ENCODE measurements around the gene FAM24B.
"Not testable (repeated sequence)": the region's sequence is repeated elsewhere in the genome, so short reads cannot be mapped to it uniquely, and the experiment has no call there.

The FAM24B gene

GRCh38 chr10:122858042-122858441 lies 21.3 kb downstream of the FAM24B start:
- DNase-seq (ENCODE audit: low read depth) = not testable (repeated sequence)

DNA sequence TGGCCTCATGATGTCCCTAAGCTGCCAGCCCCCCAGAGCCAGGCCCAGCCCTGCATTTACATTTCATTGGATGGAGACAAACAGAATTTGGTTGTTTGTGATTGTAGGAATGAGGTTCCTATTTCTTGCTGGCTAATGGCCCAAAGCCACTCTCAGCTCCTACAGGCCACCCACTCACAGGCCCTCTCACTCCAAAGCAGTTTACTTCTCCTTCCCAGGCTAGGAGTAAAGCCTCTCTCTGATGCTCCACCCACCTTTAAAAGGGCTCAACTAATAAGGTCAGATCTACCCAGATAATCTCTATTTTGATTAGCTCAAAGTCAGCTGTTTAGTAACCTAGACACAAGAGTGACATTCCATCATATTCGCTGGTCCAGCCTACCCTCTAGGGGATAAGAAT lies 22.5 kb downstream of the FAM24B start:
- no peak for DNase-seq (ENCODE audit: low read depth)

DNA sequence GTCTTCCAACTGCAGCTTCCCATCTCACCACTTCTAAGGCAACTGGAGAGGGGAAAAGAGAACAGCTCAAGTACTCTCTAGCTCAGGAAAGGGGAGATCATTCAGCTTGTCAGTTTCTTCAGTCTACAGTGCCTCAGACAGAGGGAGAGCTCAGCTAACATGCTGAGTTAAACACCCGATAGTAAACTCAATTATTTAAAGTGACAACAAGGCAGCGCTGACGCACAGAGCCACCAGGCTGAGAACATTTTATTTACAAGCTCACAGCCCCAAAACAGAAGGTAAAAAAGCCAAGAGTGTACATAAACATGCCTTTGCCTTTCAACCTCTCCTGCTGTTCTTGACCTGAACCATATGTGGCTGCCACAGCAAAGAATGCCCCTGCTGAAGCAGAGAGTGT lies 23.6 kb downstream of the FAM24B start:
- no peak for DNase-seq (ENCODE audit: low read depth)

- DNase-seq (ENCODE audit: low read depth) = no peak
Observed at GRCh38 chr10:122854648-122855047, 24.7 kb downstream of the FAM24B start.

GRCh38 chr10:122853665-122854313 lies 25.6 kb downstream of the FAM24B start:
- DNase-seq (ENCODE audit: low read depth) = no peak

- DNase-seq (ENCODE audit: low read depth) = no peak
Observed at GRCh38 chr10:122852261-122852660, 27.1 kb downstream of the FAM24B start.

DNA sequence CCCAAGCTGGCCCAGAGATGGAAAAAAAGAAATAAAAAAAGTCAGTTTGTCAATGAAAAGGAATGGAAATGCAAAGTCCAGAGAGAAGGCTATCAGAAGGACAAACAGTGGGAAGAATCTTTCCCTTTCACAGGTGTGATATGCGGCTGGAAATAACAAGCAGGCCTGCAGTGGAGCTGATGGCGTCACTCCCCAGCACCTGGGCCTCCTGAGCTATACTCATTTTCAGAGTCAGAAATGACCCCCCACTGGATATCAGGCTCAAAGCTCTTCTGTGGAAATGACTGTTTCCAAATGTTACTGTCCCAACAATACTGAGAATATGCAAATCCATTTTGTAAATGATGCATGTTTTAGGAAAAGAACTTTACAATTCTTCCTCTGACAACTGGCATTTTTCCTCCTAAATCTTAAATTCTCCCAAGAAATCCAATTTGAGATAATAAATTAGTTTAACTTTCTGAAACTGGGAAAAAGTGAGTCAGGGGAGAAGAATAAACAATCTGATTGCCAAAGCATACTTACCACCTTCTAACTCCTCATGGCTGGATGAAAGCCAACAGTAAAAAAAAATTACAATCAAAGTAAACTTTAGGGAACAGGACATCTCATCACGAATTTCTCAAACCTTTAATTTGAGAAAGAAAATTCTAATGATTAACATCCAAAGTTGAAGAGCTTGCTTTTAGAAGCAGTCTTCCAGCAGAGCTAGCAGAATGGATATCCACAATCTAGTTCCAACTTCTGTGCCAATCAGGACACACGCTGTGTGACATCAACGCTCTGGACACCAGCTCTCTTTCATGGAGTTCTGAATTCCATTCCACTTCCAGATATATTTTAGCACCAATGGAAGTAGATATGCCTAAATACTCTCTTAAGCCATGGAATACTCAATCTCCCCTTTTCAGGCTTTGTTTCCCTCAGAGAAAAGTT lies 28.4 kb downstream of the FAM24B start:
- no peak for DNase-seq (ENCODE audit: low read depth)

- no peak for DNase-seq (ENCODE audit: low read depth)
Observed at GRCh38 chr10:122849900-122850605, 29.3 kb downstream of the FAM24B start.

GRCh38 chr10:122849090-122849489 lies 30.3 kb downstream of the FAM24B start:
- DNase-seq (ENCODE audit: low read depth) = no peak

DNA sequence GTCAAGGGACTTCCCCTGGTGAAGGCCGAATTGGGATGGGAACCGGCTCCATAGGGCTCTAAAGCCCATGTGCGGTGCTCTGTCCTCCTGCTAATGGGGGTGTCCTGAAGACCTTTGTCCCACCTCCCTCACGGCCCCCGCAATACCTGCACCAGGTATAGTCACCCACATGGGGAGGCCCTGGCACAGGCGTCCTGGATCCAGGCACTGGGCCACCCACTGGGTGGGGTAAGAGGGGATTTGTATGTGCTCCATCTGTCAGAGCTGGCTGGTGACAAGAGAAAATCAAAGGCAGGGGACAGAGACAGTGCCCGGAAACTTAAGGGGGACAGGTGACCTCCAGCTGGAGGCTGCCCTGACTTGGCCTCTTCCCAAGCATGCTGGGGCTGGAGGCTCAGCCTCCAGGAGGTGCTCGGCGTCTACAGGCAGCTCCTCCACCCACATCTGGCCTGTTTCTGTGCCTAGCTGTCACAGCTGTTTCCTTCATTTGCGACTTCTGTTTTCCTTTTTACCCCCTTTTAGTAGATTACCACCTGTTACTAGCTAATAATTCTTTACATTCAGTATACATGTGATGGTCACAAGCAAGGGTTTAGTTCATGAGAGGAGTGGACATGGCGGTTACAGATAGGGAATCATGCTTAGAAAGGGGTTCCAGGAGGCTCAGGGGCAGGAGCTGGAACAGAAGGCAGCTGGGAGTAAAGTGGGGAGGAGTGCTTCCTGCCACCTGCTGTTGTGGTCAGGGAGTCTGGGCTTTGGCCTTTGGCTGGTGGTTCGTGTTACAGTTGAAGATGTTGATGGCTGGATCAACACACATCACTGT lies 31.4 kb downstream of the FAM24B start:
- no peak for DNase-seq (ENCODE audit: low read depth)

- no peak for DNase-seq (ENCODE audit: low read depth)
Observed at GRCh38 chr10:122845783-122846332, 33.5 kb downstream of the FAM24B start, which contains the start of gene CUZD1. TSS of gene CUZD1 (minus strand) at chr10:122845857. CDS start at chr10:122845843, 14 bp downstream.

DNA sequence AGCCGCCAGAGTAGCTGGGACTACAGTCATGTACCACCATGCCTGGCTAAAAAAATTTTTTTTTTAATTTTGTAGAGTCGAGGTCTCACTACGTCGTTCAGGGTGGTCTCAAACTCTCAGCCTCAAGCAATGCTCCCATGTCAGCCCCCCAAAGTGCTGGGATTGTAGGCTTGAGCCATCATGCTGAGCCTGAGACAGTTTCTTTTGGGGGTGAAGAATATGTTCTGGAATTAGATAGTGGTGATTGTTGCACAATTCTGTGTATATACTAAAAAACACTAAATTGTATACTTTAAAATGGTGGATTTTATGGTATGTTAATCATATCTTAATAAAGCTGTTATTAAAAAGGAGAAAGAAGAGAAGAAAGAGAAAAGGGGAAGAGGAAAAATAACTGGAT lies 35.2 kb downstream of the FAM24B start:
- DNase-seq (ENCODE audit: low read depth) = no peak

DNA sequence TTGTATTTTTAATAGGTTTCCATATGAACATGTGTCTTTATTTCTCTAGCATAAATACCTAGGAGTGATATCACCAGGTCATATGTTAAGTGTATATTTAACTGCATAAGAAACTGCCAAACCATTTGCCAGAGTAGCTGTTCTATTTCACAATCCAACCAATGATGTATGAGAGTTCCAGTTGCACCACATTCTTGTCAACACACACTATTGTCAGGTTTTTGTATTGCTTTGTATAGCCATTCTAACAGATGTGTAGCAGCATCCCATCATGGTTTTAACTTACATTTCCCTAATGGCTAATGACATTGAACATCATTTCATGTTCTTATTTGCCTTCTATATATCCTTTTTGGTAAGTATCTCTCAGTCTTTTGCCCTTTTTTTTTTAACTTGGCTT lies 37.8 kb downstream of the FAM24B start:
- no peak for DNase-seq (ENCODE audit: low read depth)

- no peak for DNase-seq (ENCODE audit: low read depth)
Observed at GRCh38 chr10:122839505-122839904, 39.9 kb downstream of the FAM24B start.

DNA sequence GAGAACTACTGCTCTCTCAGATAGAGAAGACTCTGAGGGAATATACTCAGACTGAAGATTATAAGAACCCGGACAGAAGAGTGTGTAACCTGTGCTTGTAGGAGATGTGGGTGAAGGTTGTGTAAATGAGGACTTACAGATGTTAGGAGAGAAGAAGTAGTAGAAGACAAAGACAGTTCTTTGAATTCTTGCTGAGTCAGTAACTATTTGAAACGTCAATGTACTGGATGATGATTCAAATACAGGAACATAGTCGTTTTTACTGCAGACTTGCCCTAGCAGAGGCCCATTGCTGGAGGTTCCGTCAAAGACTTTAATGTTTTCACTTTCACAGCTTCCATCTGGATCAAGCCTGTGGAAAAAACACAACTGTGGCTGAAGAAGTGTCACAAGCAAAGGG lies 40.5 kb downstream of the FAM24B start:
- no peak for DNase-seq (ENCODE audit: low read depth)

DNA sequence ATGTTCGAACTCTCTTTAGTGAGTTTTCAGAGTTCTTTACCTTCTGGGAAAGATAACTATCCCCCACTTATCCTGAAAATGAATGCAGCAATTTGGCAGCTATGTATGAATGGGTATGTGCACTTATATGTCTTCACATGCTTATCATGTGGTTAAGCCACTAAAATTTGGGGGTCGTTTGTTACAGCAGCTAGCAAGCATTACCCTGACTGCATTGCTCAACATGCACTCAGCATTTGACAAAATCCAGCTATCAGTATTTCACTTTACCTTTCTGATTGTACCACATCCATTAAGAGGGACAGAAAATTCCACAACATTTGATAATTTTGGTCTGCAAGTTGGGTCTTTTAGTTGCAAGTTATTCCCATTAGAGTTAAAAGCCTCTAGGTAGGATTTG lies 43.5 kb downstream of the FAM24B start:
- no peak for DNase-seq (ENCODE audit: low read depth)

DNA sequence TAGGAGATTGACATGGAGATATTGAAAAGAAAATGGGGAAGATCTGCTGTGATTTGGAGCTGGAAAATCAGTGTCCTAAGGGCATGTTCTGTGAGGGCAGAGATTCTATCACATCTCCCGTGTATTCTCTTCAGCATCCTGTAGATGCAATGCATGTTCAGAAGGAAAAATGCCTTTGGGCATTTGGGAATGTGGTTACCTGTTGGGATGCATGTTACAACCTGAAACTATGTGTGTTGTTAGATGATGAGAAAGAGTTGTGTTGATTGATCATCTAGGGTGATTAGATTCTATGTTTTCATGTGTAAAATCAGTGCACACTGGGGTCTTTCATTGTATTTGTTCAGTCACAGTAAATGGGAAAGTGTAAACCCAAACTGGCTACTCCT lies 48.4 kb downstream of the FAM24B start:
- no peak for DNase-seq (ENCODE audit: low read depth)

DNA sequence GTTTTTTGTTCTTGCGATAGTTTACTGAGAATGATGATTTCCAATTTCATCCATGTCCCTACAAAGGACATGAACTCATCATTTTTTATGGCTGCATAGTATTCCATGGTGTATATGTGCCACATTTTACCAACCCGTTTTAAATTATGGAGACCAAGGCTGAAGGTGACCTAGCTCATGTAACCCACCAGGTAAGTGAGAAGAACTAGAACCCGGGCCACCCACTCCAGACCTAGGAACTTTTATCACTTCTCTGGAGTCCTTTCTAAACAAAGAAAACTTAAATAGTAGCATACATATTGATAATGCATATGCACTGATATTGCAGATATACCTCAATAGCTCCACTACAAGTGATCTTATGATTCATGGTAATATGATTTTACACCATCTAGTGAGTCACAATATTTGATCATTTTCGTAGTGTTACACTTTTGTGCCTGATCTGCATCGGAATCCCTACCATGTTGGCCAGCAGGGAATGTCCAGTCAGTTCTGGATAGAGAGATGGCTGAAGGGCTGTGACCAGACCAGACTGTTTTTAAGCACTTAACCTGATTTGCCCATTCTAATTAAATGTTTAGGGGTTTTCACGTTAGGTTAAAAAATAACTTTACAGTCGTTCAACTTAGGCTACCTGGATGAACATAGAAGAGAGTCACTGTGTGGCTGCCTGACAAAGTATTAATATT lies 49.0 kb downstream of the FAM24B start:
- DNase-seq (ENCODE audit: low read depth) = no peak

- DNase-seq (ENCODE audit: low read depth) = no peak
Observed at GRCh38 chr10:122829454-122829853, 49.9 kb downstream of the FAM24B start.

DNA sequence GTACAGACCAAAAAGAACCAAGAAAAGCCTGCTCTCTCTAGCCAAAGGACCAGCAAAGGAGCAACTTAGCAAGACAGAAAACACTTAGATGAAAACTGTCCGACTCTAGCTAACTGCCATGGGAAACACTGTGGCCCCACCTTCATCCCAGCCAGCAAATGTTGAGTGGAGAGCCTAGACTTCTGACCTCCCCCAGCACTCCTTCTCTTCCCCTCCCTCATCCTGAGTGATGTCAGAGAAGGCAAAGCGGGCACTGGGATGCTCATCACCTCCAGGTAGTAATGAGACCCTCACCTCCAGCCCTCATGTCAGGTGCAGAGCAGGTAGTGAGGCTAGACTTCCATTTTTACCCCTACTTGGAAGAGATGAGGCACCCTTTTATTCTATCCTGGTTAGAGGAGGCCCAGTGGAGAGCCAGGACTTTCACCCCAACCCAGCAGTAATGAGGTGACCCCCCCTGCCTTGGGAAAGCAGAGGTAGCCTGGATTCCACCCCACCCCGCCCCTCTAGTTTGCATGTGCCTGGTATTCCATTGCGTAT lies 50.6 kb downstream of the FAM24B start:
- DNase-seq (ENCODE audit: low read depth) = no peak

- DNase-seq (ENCODE audit: low read depth) = no peak
Observed at GRCh38 chr10:122827302-122827701, 52.1 kb downstream of the FAM24B start.

Data from stimulated activated CD8-positive, alpha-beta memory T cell treated with anti-CD3 and anti-CD28 coated beads, Interleukin-4, amount 100 ng/mL, for 24 hours (primary cell).